HepG2 (cell line): ENCODE results near the gene EIF2S2. TPM values are rescaled to one million over a fixed set of nuclear protein-coding genes. Genes with fewer than 3 reads are reported as not detected.

ENCODE experiments used
- ATAC-seq: fragments of 200-7000 bp; cut with Tn5 transposase; 3 replicates; pipeline ENCODE4 v1.9.1; 2020; ENCODE audit warnings: mild to moderate bottlenecking, moderate library complexity
- BruUV-seq: library from RNA; stranded (reverse); fragments of 400-500 nt; replicated peaks from 2 replicates; lab custom pipeline; 2021; lab: Mats Ljungman, UMichigan
- CTCF ChIA-PET: fragments of 300-600 bp; formaldehyde crosslinking; extraction: SDS; loops from one replicate; lab custom pipeline; 2021; ENCODE audit warnings: low total read pairs, inconsistent platforms, low intra/inter-chr PET ratio; lab: Yijun Ruan, JAX
- POLR2A ChIA-PET: fragments of 350-600 bp; sonication (Branson Sonifier 250); formaldehyde crosslinking; loops from one replicate; lab custom pipeline; 2020; ENCODE audit warnings: antibody characterized with exemption, inconsistent platforms; lab: Yijun Ruan, JAX
- DNase-seq: peaks from one replicate; pipeline ENCODE4 v3.0.0-alpha.2; 2015; ENCODE audit warnings: low spot score
- FAIRE-seq: peaks from 3 replicates; lab custom pipeline; 2011; peaks lifted over from hg19 to GRCh38; lab: Jason Lieb, UNC
- H2AFZ ChIP-seq: one replicate; pipeline ENCODE4 v1.6.1; 2011; ENCODE audit warnings: low read length, inconsistent platforms
- H3K27ac ChIP-seq: fragments of 300-600 bp; 3 replicates; pipeline ENCODE4 v1.8.0; 2011; ENCODE audit warnings: mixed run types, mild to moderate bottlenecking, mixed read lengths, low read length, inconsistent platforms; ENCODE audit not compliant: insufficient read depth; ENCODE audit errors: extremely low read length
- H3K27me3 ChIP-seq, 2 experiments: fragments of 200-600 bp in 1 of 2; 2 replicates in 1 of 2; 3 replicates in 1 of 2; pipeline versions ENCODE4 v1.6.0 to v1.8.0; 2011; ENCODE audit warnings: low read length in 2 of 2, mild to moderate bottlenecking in 2 of 2, moderate library complexity in 2 of 2, inconsistent platforms in 1 of 2; ENCODE audit not compliant: insufficient read depth in 2 of 2, control insufficient read depth in 1 of 2
- H3K36me3 ChIP-seq, 2 experiments: fragments of 200-600 bp in 1 of 2; replicated peaks in 1 of 2; 2 replicates in 1 of 2; 3 replicates in 1 of 2; pipeline versions ENCODE4 v1.5.1 to v1.8.0; 2011; ENCODE audit warnings: low read length in 2 of 2, inconsistent platforms in 1 of 2; ENCODE audit not compliant: insufficient read depth in 2 of 2, control insufficient read depth in 1 of 2
- H3K4me1 ChIP-seq: 2 replicates; pipeline ENCODE4 v1.5.1; 2012; ENCODE audit warnings: low read length, inconsistent platforms; ENCODE audit not compliant: insufficient read depth
- H3K4me2 ChIP-seq: 2 replicates; pipeline ENCODE4 v1.6.0; 2011; ENCODE audit warnings: low read depth, low read length, inconsistent platforms
- H3K4me3 ChIP-seq, 3 experiments: fragments of 200-600 bp in 1 of 3; sonication (generic), shearing (Covaris generic) in 1 of 3; replicated peaks in 1 of 3; 2 replicates each; pipeline ENCODE4 v1.5.1; 2011 to 2016; ENCODE audit warnings: low read length in 3 of 3, inconsistent platforms in 2 of 3, low read depth in 2 of 3, mild to moderate bottlenecking in 2 of 3, control low read depth in 1 of 3, mixed read lengths in 1 of 3; ENCODE audit not compliant: insufficient read depth in 1 of 3
- H3K79me2 ChIP-seq: one replicate; pipeline ENCODE4 v1.6.1; 2011; ENCODE audit warnings: low read length, inconsistent platforms; ENCODE audit not compliant: insufficient read depth
- H3K9ac ChIP-seq: 2 replicates; pipeline ENCODE4 v1.6.0; 2011; ENCODE audit warnings: mild to moderate bottlenecking, low read depth, low read length, inconsistent platforms; ENCODE audit not compliant: insufficient read depth
- H3K9me3 ChIP-seq: 2 replicates; pipeline ENCODE4 v1.5.1; 2012; ENCODE audit warnings: mild to moderate bottlenecking, low read length
- H4K20me1 ChIP-seq: 2 replicates; pipeline ENCODE4 v1.6.0; 2011; ENCODE audit warnings: inconsistent platforms, mild to moderate bottlenecking, low read length, moderate library complexity; ENCODE audit not compliant: insufficient read depth
- CBX5 ChIP-seq: sonication (generic); formaldehyde crosslinking; IDR thresholded peaks from 2 replicates; pipeline ENCODE4 v1.4.0; 2020; ENCODE audit warnings: missing genetic modification reagents, borderline replicate concordance
- CREB1 ChIP-seq, 2 experiments: fragments of 450-650 bp in 1 of 2; IDR thresholded peaks; 2 replicates each; pipeline ENCODE4 v1.6.1; 2016 to 2017; ENCODE audit warnings: control low read depth in 1 of 2, mild to moderate bottlenecking in 1 of 2, missing compliant biosample characterization in 1 of 2, missing genetic modification characterization in 1 of 2
- NKX3-1 ChIP-seq: sonication (generic); formaldehyde crosslinking; IDR thresholded peaks from 2 replicates; pipeline ENCODE4 v1.5.0; 2020; ENCODE audit warnings: missing genetic modification reagents
- PCBP2 ChIP-seq: fragments of 200-400 bp; formaldehyde crosslinking; optimal IDR thresholded peaks from 2 replicates; pipeline ENCODE3; 2018; ENCODE audit warnings: low read length, low read depth; ENCODE audit not compliant: poor library complexity, severe bottlenecking
- UBTF ChIP-seq: sonication (generic); formaldehyde crosslinking; IDR thresholded peaks from 2 replicates; pipeline ENCODE4 v1.4.0; 2020; ENCODE audit warnings: mild to moderate bottlenecking, missing genetic modification reagents
- ZNF720 ChIP-seq: sonication (generic); formaldehyde crosslinking; IDR thresholded peaks from 2 replicates; pipeline ENCODE4 v1.4.0; 2020; ENCODE audit warnings: missing genetic modification reagents
- WGBS: methylation state at CpG from one replicate; pipeline ENCODE4 v1.1.6; 2017; ENCODE audit warnings: low lambda C conversion rate; 5-methylcytosine and 5-hydroxymethylcytosine counted together
- in situ Hi-C: cut with HindIII; loops from 2 replicates; pipeline ENCODE4 v1.10.0; 2017; ENCODE audit warnings: low pct_unique_long_range_greater_than_20kb; ENCODE audit not compliant: extremely low pct_ligation_motif_present
- intact Hi-C: fragments of 100-400 bp; cut with micrococcal nuclease; formaldehyde crosslinking; loops from one replicate; pipeline ENCODE4 v1.10.0; 2022; ENCODE audit not compliant: unreplicated experiment
- polyA plus RNA-seq, 8 experiments: library from polyadenylated mRNA; depleted of rRNA in 3 of 8; stranded (reverse) in 7 of 8; unstranded in 1 of 8; fragments of >200 nt; fragmentation: Illumina TruSeq in 4 of 8; extraction: Trizol in 4 of 8; gene quantifications; 2 replicates each; pipeline versions ENCODE4 v1.2.1 to v1.2.3, GENCODE V29; 2011 to 2016; ENCODE audit warnings: low read depth in 4 of 8, missing spikeins in 1 of 8, mixed read lengths in 1 of 8; ENCODE audit not compliant: insufficient read depth in 1 of 8
- total RNA-seq, 5 experiments: library from RNA; depleted of rRNA; stranded (reverse); fragments of >200 nt; fragmentation: Illumina TruSeq; extraction: Trizol; gene quantifications; 2 replicates each; pipeline ENCODE4 v1.2.3, GENCODE V29; 2016; ENCODE audit warnings: low read depth in 1 of 5
- TF ChIP-seq, protein P1 (sequence below): sonication (generic); formaldehyde crosslinking; IDR thresholded peaks from 2 replicates; pipeline ENCODE4 v1.4.0; 2020; ENCODE audit warnings: missing genetic modification reagents, borderline replicate concordance
- TF ChIP-seq, protein P2 (sequence below): sonication (generic); formaldehyde crosslinking; IDR thresholded peaks from 2 replicates; pipeline ENCODE4 v1.5.0; 2020; ENCODE audit warnings: missing genetic modification reagents

EIF2S2 gene
- total and polyA plus RNA-seq, 2 of the 13 experiments (the other 11 are each of a cell fraction or from before 2014, with no cell fraction given), result 126 to 213 TPM

GRCh38 chr20:34072076-34072475, 40.0 kb downstream of the EIF2S2 start:
- in situ Hi-C loops (no loop called here), intact Hi-C loops (loop anchor here (10.0 kb wide), 1 partner anchor 277 kb away; no protein-coding TSS in a partner anchor)
- POLR2A ChIA-PET, result interaction anchor here (0.5 to 0.6 kb wide), 2 partner anchors 57 to 111 kb away, joined by 3 to 4 read pairs; no protein-coding TSS in a partner anchor
- H3K27me3 ChIP-seq, result no peaks in the 10 kb centered on the region
- DNase-seq (no peak), FAIRE-seq (no peak), ATAC-seq (no peak)
- BruUV-seq, result no TSS peak
- no peak overlapping the region for H3K4me3 ChIP-seq
- H3K27ac ChIP-seq, result no peak overlapping the region
- no peak overlapping the region for H2AFZ ChIP-seq
- H4K20me1 ChIP-seq, result peaks cover 34% of the 10 kb centered on the region
- H3K9me3 ChIP-seq, result no peaks in the 10 kb centered on the region
- H3K36me3 ChIP-seq, result peaks cover 40 to 60% of the 10 kb centered on the region in 2 experiments
- no peak for TF ChIP-seq NKX3-1
- no peak for TF ChIP-seq CREB1 (IDR thresholded peaks at IDR 0.05)
- TF ChIP-seq CREB1 (CRISPR knock-in tag; IDR thresholded peaks at IDR 0.05), result no peak
- no peak for TF ChIP-seq ZNF720 (CRISPR knock-in tag)
- TF ChIP-seq CBX5 (CRISPR knock-in tag), result no peak
- no peak for TF ChIP-seq PCBP2
- no peak for TF ChIP-seq UBTF (CRISPR knock-in tag)
- TF ChIP-seq, protein P1, sequence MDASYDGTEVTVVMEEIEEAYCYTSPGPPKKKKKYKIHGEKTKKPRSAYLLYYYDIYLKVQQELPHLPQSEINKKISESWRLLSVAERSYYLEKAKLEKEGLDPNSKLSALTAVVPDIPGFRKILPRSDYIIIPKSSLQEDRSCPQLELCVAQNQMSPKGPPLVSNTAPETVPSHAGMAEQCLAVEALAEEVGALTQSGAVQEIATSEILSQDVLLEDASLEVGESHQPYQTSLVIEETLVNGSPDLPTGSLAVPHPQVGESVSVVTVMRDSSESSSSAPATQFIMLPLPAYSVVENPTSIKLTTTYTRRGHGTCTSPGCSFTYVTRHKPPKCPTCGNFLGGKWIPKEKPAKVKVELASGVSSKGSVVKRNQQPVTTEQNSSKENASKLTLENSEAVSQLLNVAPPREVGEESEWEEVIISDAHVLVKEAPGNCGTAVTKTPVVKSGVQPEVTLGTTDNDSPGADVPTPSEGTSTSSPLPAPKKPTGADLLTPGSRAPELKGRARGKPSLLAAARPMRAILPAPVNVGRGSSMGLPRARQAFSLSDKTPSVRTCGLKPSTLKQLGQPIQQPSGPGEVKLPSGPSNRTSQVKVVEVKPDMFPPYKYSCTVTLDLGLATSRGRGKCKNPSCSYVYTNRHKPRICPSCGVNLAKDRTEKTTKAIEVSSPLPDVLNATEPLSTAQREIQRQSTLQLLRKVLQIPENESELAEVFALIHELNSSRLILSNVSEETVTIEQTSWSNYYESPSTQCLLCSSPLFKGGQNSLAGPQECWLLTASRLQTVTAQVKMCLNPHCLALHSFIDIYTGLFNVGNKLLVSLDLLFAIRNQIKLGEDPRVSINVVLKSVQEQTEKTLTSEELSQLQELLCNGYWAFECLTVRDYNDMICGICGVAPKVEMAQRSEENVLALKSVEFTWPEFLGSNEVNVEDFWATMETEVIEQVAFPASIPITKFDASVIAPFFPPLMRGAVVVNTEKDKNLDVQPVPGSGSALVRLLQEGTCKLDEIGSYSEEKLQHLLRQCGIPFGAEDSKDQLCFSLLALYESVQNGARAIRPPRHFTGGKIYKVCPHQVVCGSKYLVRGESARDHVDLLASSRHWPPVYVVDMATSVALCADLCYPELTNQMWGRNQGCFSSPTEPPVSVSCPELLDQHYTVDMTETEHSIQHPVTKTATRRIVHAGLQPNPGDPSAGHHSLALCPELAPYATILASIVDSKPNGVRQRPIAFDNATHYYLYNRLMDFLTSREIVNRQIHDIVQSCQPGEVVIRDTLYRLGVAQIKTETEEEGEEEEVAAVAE (CRISPR knock-in tag), result no peak
- TF ChIP-seq, protein P2, sequence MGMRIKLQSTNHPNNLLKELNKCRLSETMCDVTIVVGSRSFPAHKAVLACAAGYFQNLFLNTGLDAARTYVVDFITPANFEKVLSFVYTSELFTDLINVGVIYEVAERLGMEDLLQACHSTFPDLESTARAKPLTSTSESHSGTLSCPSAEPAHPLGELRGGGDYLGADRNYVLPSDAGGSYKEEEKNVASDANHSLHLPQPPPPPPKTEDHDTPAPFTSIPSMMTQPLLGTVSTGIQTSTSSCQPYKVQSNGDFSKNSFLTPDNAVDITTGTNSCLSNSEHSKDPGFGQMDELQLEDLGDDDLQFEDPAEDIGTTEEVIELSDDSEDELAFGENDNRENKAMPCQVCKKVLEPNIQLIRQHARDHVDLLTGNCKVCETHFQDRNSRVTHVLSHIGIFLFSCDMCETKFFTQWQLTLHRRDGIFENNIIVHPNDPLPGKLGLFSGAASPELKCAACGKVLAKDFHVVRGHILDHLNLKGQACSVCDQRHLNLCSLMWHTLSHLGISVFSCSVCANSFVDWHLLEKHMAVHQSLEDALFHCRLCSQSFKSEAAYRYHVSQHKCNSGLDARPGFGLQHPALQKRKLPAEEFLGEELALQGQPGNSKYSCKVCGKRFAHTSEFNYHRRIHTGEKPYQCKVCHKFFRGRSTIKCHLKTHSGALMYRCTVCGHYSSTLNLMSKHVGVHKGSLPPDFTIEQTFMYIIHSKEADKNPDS (CRISPR knock-in tag), result no peak
- peaks cover 36% of the 10 kb centered on the region for H3K79me2 ChIP-seq
- 95% methylated on average over 8 of the region's 8 CpGs for WGBS
- no peaks in the 10 kb centered on the region for H3K4me1 ChIP-seq
- CTCF ChIA-PET, result no interaction called here
- no peak overlapping the region for H3K9ac ChIP-seq
- no peak overlapping the region for H3K4me2 ChIP-seq
